DOHH2 (cell line): ENCODE measurements around the gene EDN1.

ENCODE experiments used
- EZH2phosphoT487 ChIP-seq: fragments of 200-600 bp; sonication (generic); IDR thresholded peaks from 2 replicates; pipeline ENCODE4 v1.6.1; 2017; ENCODE audit warnings: borderline replicate concordance, mild to moderate bottlenecking, antibody characterized with exemption, low read length, moderate library complexity, mixed read lengths
- TF ChIP-seq, protein P1 (sequence below): fragments of 200-600 bp; sonication (generic); IDR thresholded peaks from one replicate; pipeline ENCODE4 v1.5.1; 2014; ENCODE audit warnings: antibody characterized with exemption, mild to moderate bottlenecking, low read depth, low read length; ENCODE audit not compliant: poor library complexity, severe bottlenecking

DNA sequence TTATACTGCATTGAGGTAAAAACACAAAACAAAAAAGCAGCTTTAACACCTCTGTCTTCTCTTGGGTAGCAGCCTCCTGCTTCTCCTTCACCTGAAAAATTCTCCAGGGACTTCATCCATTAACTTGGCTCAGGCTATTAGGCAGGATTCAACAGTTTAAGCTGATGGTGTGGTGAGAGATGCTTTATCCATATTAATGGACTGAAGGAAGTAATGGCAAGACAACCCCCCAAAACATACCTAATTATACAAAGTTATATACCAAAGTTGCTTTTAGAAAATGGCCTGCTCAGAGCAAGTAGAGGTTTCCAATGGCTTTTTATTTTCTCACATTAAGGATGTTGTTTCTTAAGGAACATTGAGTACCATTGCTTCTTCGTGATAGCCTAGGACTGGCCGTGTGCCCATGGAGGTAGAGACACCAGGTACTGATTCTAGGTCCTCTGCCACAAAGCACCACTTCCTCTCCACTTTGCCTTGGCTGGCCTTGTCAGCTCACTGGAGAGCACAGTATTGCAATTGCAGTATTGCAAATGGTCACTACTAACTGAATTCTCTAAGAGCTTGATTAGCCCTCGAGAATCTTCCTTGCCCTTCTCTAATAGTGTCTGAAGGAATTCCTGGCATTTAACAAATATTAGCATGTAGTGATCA is 7.3 kb downstream of the EDN1 start:
- TF ChIP-seq, protein P1, sequence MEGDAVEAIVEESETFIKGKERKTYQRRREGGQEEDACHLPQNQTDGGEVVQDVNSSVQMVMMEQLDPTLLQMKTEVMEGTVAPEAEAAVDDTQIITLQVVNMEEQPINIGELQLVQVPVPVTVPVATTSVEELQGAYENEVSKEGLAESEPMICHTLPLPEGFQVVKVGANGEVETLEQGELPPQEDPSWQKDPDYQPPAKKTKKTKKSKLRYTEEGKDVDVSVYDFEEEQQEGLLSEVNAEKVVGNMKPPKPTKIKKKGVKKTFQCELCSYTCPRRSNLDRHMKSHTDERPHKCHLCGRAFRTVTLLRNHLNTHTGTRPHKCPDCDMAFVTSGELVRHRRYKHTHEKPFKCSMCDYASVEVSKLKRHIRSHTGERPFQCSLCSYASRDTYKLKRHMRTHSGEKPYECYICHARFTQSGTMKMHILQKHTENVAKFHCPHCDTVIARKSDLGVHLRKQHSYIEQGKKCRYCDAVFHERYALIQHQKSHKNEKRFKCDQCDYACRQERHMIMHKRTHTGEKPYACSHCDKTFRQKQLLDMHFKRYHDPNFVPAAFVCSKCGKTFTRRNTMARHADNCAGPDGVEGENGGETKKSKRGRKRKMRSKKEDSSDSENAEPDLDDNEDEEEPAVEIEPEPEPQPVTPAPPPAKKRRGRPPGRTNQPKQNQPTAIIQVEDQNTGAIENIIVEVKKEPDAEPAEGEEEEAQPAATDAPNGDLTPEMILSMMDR, result no peak
- TF ChIP-seq EZH2phosphoT487, result no peak
